SK-N-SH (cell line): ENCODE results near the gene IGSF9B. TPM values are rescaled to one million over a fixed set of nuclear protein-coding genes. Genes with fewer than 3 reads are reported as not detected.

Experiments used
- CTCF ChIA-PET: fragments of 300-600, 350-600 bp; formaldehyde crosslinking; extraction: SDS; loops from one replicate; lab custom pipeline; 2021; lab: Yijun Ruan, JAX
- POLR2A ChIA-PET: fragments of 350-600 bp; sonication (Branson Sonifier 250); formaldehyde crosslinking; extraction: SDS; loops from one replicate; lab custom pipeline; 2020; ENCODE audit warnings: antibody characterized with exemption, inconsistent platforms; lab: Yijun Ruan, JAX
- DNase-seq: peaks from one replicate; pipeline ENCODE4 v3.0.0; 2012
- H2AFZ ChIP-seq: fragments of 200-600 bp; sonication (generic); 2 replicates; pipeline ENCODE4 v1.8.1; 2016; ENCODE audit warnings: antibody characterized with exemption, mild to moderate bottlenecking, low read depth
- H3F3A ChIP-seq: fragments of 200-600 bp; sonication (generic); replicated peaks from 2 replicates; pipeline ENCODE3; 2016; ENCODE audit warnings: antibody characterized with exemption, mild to moderate bottlenecking; ENCODE audit not compliant: insufficient read depth
- H3K27ac ChIP-seq, 2 experiments: fragments of 200-500 bp in 1 of 2; fragments of 200-600 bp in 1 of 2; sonication (Bioruptor generic) in 1 of 2; sonication (generic), shearing (Covaris generic) in 1 of 2; 2 replicates each; pipeline versions ENCODE4 v1.5.1 to v1.6.1; 2014 to 2016; ENCODE audit warnings: low read depth in 2 of 2, inconsistent platforms in 1 of 2, low read length in 1 of 2, mild to moderate bottlenecking in 1 of 2, mixed read lengths in 1 of 2
- H3K27me3 ChIP-seq: fragments of 200-600 bp; sonication (generic), shearing (Covaris generic); 2 replicates; pipeline ENCODE4 v1.6.1; 2016; ENCODE audit warnings: mixed run types; ENCODE audit not compliant: insufficient read depth
- H3K36me3 ChIP-seq, 2 experiments: fragments of 200-500 bp in 1 of 2; fragments of 200-600 bp in 1 of 2; sonication (Bioruptor generic) in 1 of 2; sonication (generic) in 1 of 2; replicated peaks in 1 of 2; 2 replicates each; pipeline versions ENCODE3 to v1.5.1; 2014 to 2016; ENCODE audit warnings: low read length in 1 of 2, mild to moderate bottlenecking in 1 of 2; ENCODE audit not compliant: insufficient read depth in 2 of 2, control insufficient read depth in 1 of 2
- H3K4me1 ChIP-seq, 2 experiments: fragments of 200-500 bp in 1 of 2; fragments of 200-600 bp in 1 of 2; sonication (Bioruptor generic) in 1 of 2; sonication (generic), shearing (Covaris generic) in 1 of 2; 2 replicates each; pipeline versions ENCODE4 v1.5.1 to v1.6.1; 2014 to 2016; ENCODE audit warnings: low read depth in 1 of 2, low read length in 1 of 2, mixed run types in 1 of 2; ENCODE audit not compliant: insufficient read depth in 2 of 2, control insufficient read depth in 1 of 2
- H3K4me2 ChIP-seq: fragments of 200-600 bp; sonication (generic), shearing (Covaris generic); 2 replicates; pipeline ENCODE4 v1.6.1; 2017; ENCODE audit warnings: mixed run types
- H3K4me3 ChIP-seq, 2 experiments: fragments of 200-500 bp in 1 of 2; fragments of 200-600 bp in 1 of 2; sonication (Bioruptor generic) in 1 of 2; sonication (generic), shearing (Covaris generic) in 1 of 2; 2 replicates each; pipeline versions ENCODE4 v1.5.1 to v1.8.1; 2014 to 2016; ENCODE audit warnings: low read depth in 2 of 2, inconsistent platforms in 1 of 2, low read length in 1 of 2, mild to moderate bottlenecking in 1 of 2, mixed read lengths in 1 of 2, moderate library complexity in 1 of 2
- H3K79me2 ChIP-seq: fragments of 200-600 bp; sonication (generic); 2 replicates; pipeline ENCODE4 v1.8.1; 2017; ENCODE audit warnings: mild to moderate bottlenecking; ENCODE audit not compliant: insufficient read depth
- H3K9ac ChIP-seq: fragments of 200-600 bp; sonication (generic); 2 replicates; pipeline ENCODE4 v1.6.1; 2017; ENCODE audit warnings: mixed run types
- H3K9me2 ChIP-seq: fragments of 200-600 bp; sonication (generic); 2 replicates; pipeline ENCODE4 v1.6.1; 2017; ENCODE audit warnings: mixed run types
- H3K9me3 ChIP-seq: fragments of 200-600 bp; sonication (generic); 2 replicates; pipeline ENCODE4 v1.6.1; 2017; ENCODE audit warnings: mixed run types, mild to moderate bottlenecking, moderate library complexity
- H4K20me1 ChIP-seq: fragments of 200-600 bp; sonication (generic); 2 replicates; pipeline ENCODE4 v1.6.1; 2017; ENCODE audit warnings: mild to moderate bottlenecking, mixed run types; ENCODE audit not compliant: insufficient read depth
- ELF1 ChIP-seq: IDR thresholded peaks from 2 replicates; pipeline ENCODE4 v1.4.0; 2012
- EZH2phosphoT487 ChIP-seq: fragments of 200-600 bp; sonication (generic); IDR thresholded peaks from 2 replicates; pipeline ENCODE4 v1.6.1; 2017; ENCODE audit warnings: low read depth, mixed run types, mild to moderate bottlenecking, antibody characterized with exemption, moderate library complexity, borderline replicate concordance
- GABPA ChIP-seq: IDR thresholded peaks from 2 replicates; pipeline ENCODE4 v1.4.0; 2012; ENCODE audit warnings: low read depth, mild to moderate bottlenecking
- JUND ChIP-seq: IDR thresholded peaks from 2 replicates; pipeline ENCODE4 v1.4.0; 2012
- MEF2A ChIP-seq: IDR thresholded peaks from 2 replicates; pipeline ENCODE4 v1.4.0; 2012; ENCODE audit warnings: low read depth, borderline replicate concordance
- NRF1 ChIP-seq: IDR thresholded peaks from 2 replicates; pipeline ENCODE4 v1.6.1; 2012; ENCODE audit warnings: low read depth, mild to moderate bottlenecking, low read length
- POLR2AphosphoS5 ChIP-seq: IDR thresholded peaks from 2 replicates; pipeline ENCODE4 v1.6.1; 2012; ENCODE audit warnings: low read depth, low read length
- SMC3 ChIP-seq: IDR thresholded peaks from 2 replicates; pipeline ENCODE4 v1.6.1; 2012; ENCODE audit warnings: low read depth, low read length, improper control_type of control experiment
- TCF12 ChIP-seq: IDR thresholded peaks from 2 replicates; pipeline ENCODE4 v1.4.0; 2012
- WGBS: methylation state at CpG from one replicate; pipeline ENCODE4 v1.1.6; 2017; ENCODE audit warnings: low lambda C conversion rate; 5-methylcytosine and 5-hydroxymethylcytosine counted together
- polyA plus RNA-seq, 3 experiments: library from polyadenylated mRNA; depleted of rRNA; stranded (reverse); fragments of >200 nt; gene quantifications; 2 replicates each; pipeline ENCODE4 v1.2.3, GENCODE V29; 2012
- TF ChIP-seq, protein P1 (sequence below): IDR thresholded peaks from 2 replicates; pipeline ENCODE4 v1.4.0; 2012; ENCODE audit warnings: low read depth, borderline replicate concordance
- TF ChIP-seq, protein P2 (sequence below): IDR thresholded peaks from 2 replicates; pipeline ENCODE4 v1.4.0; 2012; ENCODE audit warnings: low read depth
- TF ChIP-seq, protein P3 (sequence below): fragments of 150-350 bp; IDR thresholded peaks from 2 replicates; pipeline ENCODE4 v1.6.1; 2016; ENCODE audit warnings: mild to moderate bottlenecking, low read depth, low read length
- TF ChIP-seq, protein P4 (sequence below): IDR thresholded peaks from 2 replicates; pipeline ENCODE4 v1.6.1; 2012; ENCODE audit warnings: mild to moderate bottlenecking, low read depth, low read length, moderate library complexity

The IGSF9B gene
- polyA plus RNA-seq, 1 of the 3 experiments (the other 2 are of a cell fraction) = 0.41 TPM

DNA sequence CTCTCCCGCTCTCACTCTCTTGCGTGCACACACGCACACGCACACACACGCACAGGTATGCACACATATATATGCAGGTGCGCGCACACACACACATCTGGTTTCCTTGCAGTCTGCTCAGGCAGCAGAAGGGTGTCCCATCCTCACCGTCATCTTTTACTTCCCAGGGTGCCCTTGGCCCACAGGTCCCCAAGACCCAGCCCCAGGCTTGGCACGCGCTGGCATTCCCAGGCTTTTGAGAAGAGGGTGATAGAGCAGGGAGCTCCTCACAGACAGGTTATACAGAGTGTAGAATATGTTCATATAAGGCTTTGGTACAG is 59.5 kb downstream of the IGSF9B start:
- Histone ChIP-seq H4K20me1 (no peaks in the 10 kb centered on the region), H3K4me3 (no peak overlapping the region), H3K79me2 (no peaks in the 10 kb centered on the region), H2AFZ (no peak overlapping the region), H3K36me3 (no peaks in the 10 kb centered on the region), H3K27me3 (no peaks in the 10 kb centered on the region), H3K9me2 (no peaks in the 10 kb centered on the region), H3K4me1 (no peaks in the 10 kb centered on the region), H3K4me2 (no peak overlapping the region), H3K9ac (no peak overlapping the region), H3K27ac (no peak overlapping the region), H3K9me3 (no peaks in the 10 kb centered on the region), H3F3A (no peaks in the 10 kb centered on the region)
- ChIA-PET CTCF (interaction anchor here (0.6 to 1.1 kb wide), 3 partner anchors 14 to 762 kb away, joined by 3 read pairs; no protein-coding TSS in a partner anchor), POLR2A (no interaction called here)
- DNase-seq = no peak
- WGBS = 80% methylated on average over 10 of the region's 10 CpGs
- TF ChIP-seq, protein P1, sequence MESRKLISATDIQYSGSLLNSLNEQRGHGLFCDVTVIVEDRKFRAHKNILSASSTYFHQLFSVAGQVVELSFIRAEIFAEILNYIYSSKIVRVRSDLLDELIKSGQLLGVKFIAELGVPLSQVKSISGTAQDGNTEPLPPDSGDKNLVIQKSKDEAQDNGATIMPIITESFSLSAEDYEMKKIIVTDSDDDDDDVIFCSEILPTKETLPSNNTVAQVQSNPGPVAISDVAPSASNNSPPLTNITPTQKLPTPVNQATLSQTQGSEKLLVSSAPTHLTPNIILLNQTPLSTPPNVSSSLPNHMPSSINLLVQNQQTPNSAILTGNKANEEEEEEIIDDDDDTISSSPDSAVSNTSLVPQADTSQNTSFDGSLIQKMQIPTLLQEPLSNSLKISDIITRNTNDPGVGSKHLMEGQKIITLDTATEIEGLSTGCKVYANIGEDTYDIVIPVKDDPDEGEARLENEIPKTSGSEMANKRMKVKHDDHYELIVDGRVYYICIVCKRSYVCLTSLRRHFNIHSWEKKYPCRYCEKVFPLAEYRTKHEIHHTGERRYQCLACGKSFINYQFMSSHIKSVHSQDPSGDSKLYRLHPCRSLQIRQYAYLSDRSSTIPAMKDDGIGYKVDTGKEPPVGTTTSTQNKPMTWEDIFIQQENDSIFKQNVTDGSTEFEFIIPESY = no peak
- TF ChIP-seq POLR2AphosphoS5 (no peak), SMC3 (no peak), MEF2A (no peak), JUND (no peak), ELF1 (no peak), NRF1 (no peak), EZH2phosphoT487 (no peak), GABPA (no peak), TCF12 (no peak)
- TF ChIP-seq, protein P2, sequence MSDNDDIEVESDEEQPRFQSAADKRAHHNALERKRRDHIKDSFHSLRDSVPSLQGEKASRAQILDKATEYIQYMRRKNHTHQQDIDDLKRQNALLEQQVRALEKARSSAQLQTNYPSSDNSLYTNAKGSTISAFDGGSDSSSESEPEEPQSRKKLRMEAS = no peak
- TF ChIP-seq, protein P3, sequence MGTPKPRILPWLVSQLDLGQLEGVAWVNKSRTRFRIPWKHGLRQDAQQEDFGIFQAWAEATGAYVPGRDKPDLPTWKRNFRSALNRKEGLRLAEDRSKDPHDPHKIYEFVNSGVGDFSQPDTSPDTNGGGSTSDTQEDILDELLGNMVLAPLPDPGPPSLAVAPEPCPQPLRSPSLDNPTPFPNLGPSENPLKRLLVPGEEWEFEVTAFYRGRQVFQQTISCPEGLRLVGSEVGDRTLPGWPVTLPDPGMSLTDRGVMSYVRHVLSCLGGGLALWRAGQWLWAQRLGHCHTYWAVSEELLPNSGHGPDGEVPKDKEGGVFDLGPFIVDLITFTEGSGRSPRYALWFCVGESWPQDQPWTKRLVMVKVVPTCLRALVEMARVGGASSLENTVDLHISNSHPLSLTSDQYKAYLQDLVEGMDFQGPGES = no peak
- TF ChIP-seq, protein P4, sequence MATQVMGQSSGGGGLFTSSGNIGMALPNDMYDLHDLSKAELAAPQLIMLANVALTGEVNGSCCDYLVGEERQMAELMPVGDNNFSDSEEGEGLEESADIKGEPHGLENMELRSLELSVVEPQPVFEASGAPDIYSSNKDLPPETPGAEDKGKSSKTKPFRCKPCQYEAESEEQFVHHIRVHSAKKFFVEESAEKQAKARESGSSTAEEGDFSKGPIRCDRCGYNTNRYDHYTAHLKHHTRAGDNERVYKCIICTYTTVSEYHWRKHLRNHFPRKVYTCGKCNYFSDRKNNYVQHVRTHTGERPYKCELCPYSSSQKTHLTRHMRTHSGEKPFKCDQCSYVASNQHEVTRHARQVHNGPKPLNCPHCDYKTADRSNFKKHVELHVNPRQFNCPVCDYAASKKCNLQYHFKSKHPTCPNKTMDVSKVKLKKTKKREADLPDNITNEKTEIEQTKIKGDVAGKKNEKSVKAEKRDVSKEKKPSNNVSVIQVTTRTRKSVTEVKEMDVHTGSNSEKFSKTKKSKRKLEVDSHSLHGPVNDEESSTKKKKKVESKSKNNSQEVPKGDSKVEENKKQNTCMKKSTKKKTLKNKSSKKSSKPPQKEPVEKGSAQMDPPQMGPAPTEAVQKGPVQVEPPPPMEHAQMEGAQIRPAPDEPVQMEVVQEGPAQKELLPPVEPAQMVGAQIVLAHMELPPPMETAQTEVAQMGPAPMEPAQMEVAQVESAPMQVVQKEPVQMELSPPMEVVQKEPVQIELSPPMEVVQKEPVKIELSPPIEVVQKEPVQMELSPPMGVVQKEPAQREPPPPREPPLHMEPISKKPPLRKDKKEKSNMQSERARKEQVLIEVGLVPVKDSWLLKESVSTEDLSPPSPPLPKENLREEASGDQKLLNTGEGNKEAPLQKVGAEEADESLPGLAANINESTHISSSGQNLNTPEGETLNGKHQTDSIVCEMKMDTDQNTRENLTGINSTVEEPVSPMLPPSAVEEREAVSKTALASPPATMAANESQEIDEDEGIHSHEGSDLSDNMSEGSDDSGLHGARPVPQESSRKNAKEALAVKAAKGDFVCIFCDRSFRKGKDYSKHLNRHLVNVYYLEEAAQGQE = no peak
